Measurements from ENCODE around the gene SYNDIG1L. TPM values are rescaled to one million over a fixed set of nuclear protein-coding genes. Genes with fewer than 3 reads are reported as not detected.
A peak's percentile ranks its signal among the peaks of the same experiment; 100 is the strongest.

The SYNDIG1L gene
- total and polyA plus RNA-seq, 12 donors: 0.03 to 0.15 (median 0.13) TPM; not detected in 6

- no peaks in the 10 kb centered on the region for H3K36me3 ChIP-seq
- H3K27me3 ChIP-seq: peaks cover 0 to 17% (median 4%) of the 10 kb centered on the region in 7 donors
- peaks cover 5 to 23% (median 13%) of the 10 kb centered on the region in 9 donors for H3K4me1 ChIP-seq
- H3K27ac ChIP-seq: peak overlapping the region in 1 of 10 donors; percentile 51
- no peaks in the 10 kb centered on the region for H3K9me3 ChIP-seq
- DNase-seq: no peak
- no peak overlapping the region for H3K4me3 ChIP-seq
- WGBS, 2 donors: 52 to 71% methylated on average over 10 of the region's 10 CpGs
- no peak for ATAC-seq
- intact Hi-C loops (cut with DNase I): no loop called here
- TF ChIP-seq, protein P1, sequence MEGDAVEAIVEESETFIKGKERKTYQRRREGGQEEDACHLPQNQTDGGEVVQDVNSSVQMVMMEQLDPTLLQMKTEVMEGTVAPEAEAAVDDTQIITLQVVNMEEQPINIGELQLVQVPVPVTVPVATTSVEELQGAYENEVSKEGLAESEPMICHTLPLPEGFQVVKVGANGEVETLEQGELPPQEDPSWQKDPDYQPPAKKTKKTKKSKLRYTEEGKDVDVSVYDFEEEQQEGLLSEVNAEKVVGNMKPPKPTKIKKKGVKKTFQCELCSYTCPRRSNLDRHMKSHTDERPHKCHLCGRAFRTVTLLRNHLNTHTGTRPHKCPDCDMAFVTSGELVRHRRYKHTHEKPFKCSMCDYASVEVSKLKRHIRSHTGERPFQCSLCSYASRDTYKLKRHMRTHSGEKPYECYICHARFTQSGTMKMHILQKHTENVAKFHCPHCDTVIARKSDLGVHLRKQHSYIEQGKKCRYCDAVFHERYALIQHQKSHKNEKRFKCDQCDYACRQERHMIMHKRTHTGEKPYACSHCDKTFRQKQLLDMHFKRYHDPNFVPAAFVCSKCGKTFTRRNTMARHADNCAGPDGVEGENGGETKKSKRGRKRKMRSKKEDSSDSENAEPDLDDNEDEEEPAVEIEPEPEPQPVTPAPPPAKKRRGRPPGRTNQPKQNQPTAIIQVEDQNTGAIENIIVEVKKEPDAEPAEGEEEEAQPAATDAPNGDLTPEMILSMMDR (IDR thresholded peaks at IDR 0.05): no peak
These were observed 23.4 kb downstream of the SYNDIG1L start for GRCh38 chr14:74402401-74403251.

DNA sequence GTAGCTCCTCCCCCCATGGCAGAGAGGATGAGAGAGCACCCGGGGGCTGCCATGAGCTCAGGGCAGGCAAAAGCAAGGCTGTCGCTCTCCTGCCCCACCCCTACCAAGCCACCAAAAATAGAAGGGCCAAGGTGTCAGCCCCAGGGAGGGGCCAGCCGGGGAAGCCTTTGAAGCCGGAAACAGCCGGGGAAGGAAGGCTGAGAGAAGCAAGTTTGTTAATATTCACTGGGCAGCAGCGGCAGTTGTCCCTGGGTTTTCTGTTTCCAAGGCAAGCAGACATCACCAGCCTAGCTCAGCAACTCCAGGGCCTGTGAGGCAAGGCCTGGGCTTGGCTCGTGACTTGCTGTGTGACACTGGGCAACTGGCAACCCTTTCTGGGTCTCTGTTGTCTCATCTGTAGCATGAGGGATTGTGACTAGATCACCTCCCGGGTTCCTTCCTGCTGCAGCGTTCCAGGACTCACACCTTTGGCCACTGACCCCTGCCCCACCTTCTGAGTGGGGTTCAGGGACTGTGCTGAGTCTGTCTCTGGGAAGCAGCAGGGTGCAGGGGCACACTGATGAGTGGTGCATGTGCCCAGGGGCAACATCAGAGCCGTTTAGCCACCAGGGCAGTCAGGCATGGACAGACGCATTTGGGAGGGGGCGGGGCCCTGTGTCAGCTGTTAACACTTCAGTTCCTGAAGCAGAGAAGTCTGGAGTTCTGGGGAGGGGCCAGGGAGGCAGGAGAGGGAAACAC lies 24.3 kb downstream of the SYNDIG1L start:
- Histone ChIP-seq H3K4me1 (peaks cover 5 to 23% (median 13%) of the 10 kb centered on the region in 9 donors), H3K9me3 (no peaks in the 10 kb centered on the region), H3K36me3 (no peaks in the 10 kb centered on the region), H3K4me3 (peak overlapping the region in 6 of 10 donors; percentile 0 to 26 (median 12)), H3K27ac (peak overlapping the region in 1 of 10 donors; percentile 51), H3K27me3 (peaks cover 0 to 17% (median 4%) of the 10 kb centered on the region in 7 donors)
- DNase-seq (peak; percentile 21 to 27), ATAC-seq (peak; percentile 62 to 81 (median 75))
- intact Hi-C loops (cut with DNase I): no loop called here
- 4 to 6% methylated on average over 12 of the region's 12 CpGs for WGBS, 2 donors
- TF ChIP-seq, protein P1 (IDR thresholded peaks at IDR 0.05): no peak

DNA sequence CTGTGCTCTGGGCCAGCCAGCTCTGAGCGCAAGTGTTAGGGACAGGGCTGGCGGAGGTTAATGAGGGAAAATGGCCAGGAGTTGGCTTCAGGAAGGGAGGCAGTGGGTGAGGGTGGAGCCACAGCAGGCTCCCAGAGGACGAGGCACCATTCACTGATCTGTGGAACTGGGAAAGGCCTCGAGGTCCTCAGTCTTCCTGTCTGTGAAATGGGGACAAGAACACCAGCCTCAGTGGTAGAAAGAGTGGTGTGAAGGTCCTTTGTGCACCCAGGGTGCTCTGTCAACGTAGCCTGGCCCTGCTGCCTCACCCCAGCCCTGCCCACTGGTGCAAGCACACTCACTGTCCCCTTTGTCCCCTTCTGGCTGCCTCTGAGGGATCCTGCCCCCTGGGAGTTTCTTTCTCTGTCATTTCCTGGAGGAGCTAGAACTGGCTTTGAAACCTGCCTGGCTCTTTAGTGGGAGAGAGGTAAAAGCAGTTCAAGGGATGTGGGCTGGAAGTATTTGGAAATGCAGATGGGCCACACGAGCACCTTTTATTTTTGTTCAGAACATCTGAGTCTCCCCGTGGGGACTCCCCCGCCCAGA lies 25.0 kb downstream of the SYNDIG1L start:
- ATAC-seq (peak in 1 of 8 donors; percentile 10), DNase-seq (no peak)
- 38 to 39% methylated on average over 8 of the region's 8 CpGs for WGBS, 2 donors
- H3K27me3 ChIP-seq: peaks cover 0 to 11% (median 4%) of the 10 kb centered on the region in 7 donors
- TF ChIP-seq, protein P1 (IDR thresholded peaks at IDR 0.05): no peak
- H3K4me1 ChIP-seq: peaks cover 5 to 23% (median 13%) of the 10 kb centered on the region in 9 donors
- peak overlapping the region in 1 of 10 donors; percentile 51 for H3K27ac ChIP-seq
- no peaks in the 10 kb centered on the region for H3K36me3 ChIP-seq
- peak overlapping the region in 6 of 10 donors; percentile 0 to 26 (median 12) for H3K4me3 ChIP-seq
- no peaks in the 10 kb centered on the region for H3K9me3 ChIP-seq
- intact Hi-C loops (cut with DNase I): no loop called here
